Motor neuron (in vitro differentiated cells): ENCODE results near the gene NHP2. TPM values are rescaled to one million over a fixed set of nuclear protein-coding genes. Genes with fewer than 3 reads are reported as not detected.

Experiments
- ATAC-seq, 8 experiments: fragments of 200-7000 bp; cut with Tn5 transposase; replicated peaks in 6 of 8; 2 replicates each; pipeline ENCODE4 v1.8.0; 2021; ENCODE audit warnings: mild to moderate bottlenecking in 8 of 8, moderate library complexity in 8 of 8
- H3K27ac ChIP-seq, 2 donors: fragments of 250-450 bp; sonication (Bioruptor Pico); 2 replicates each; pipeline ENCODE4 v1.9.0; 2021; ENCODE audit warnings: antibody characterized with exemption in 2 of 2, mild to moderate bottlenecking in 2 of 2, moderate library complexity in 1 of 2
- H3K4me1 ChIP-seq, 2 donors: fragments of 250-450 bp; sonication (Bioruptor Pico); replicated peaks in 1 of 2; 2 replicates each; pipeline ENCODE4 v1.6.1; 2021; ENCODE audit warnings: antibody characterized with exemption in 2 of 2, mild to moderate bottlenecking in 2 of 2, moderate library complexity in 1 of 2
- H3K4me3 ChIP-seq, 5 donors: fragments of 250-450 bp; sonication (Bioruptor Pico); 2 replicates each; pipeline ENCODE4 v1.9.0; 2021; ENCODE audit warnings: antibody characterized with exemption in 5 of 5, mild to moderate bottlenecking in 5 of 5, moderate library complexity in 4 of 5
- WGBS, 10 experiments: fragments of 450-650 bp; shearing (Covaris generic); methylation state at CpG; one replicate each; pipeline ENCODE4 v1.0.0; 2022; 5-methylcytosine and 5-hydroxymethylcytosine counted together
- in situ Hi-C, 9 experiments: fragments of 400-800 bp; cut with MboI; loops; one replicate each; pipeline ENCODE4 v1.15.0; 2021; ENCODE audit warnings: low sequenced_read_pairs in 9 of 9, low pct_unique_long_range_greater_than_20kb in 2 of 9; ENCODE audit not compliant: unreplicated experiment in 9 of 9
- total RNA-seq, 8 experiments: library from RNA; unstranded; fragments of 300-600 nt; gene quantifications; 2 replicates each; pipeline versions ENCODE4 v1.2.3 to v1.2.4, GENCODE V29; 2022

Gene NHP2
- total RNA-seq, 8 experiments from 2014 or later: 135 to 290 (median 207) TPM

- in situ Hi-C loops: no loop called here
- Histone ChIP-seq H3K27ac (no peak overlapping the region), H3K4me1 (peaks cover 3 to 18% of the 10 kb centered on the region in 2 donors), H3K4me3 (no peak overlapping the region)
- 0 to 100% (median 92%) methylated on average over 1 to 5 of the region's 18 CpGs; no CpG with 5 or more reads in 6 of the 10 experiments for WGBS, 10 experiments
- ATAC-seq: no peak
These were observed 29.4 kb downstream of the NHP2 start for GRCh38 chr5:178123966-178124925.

DNA sequence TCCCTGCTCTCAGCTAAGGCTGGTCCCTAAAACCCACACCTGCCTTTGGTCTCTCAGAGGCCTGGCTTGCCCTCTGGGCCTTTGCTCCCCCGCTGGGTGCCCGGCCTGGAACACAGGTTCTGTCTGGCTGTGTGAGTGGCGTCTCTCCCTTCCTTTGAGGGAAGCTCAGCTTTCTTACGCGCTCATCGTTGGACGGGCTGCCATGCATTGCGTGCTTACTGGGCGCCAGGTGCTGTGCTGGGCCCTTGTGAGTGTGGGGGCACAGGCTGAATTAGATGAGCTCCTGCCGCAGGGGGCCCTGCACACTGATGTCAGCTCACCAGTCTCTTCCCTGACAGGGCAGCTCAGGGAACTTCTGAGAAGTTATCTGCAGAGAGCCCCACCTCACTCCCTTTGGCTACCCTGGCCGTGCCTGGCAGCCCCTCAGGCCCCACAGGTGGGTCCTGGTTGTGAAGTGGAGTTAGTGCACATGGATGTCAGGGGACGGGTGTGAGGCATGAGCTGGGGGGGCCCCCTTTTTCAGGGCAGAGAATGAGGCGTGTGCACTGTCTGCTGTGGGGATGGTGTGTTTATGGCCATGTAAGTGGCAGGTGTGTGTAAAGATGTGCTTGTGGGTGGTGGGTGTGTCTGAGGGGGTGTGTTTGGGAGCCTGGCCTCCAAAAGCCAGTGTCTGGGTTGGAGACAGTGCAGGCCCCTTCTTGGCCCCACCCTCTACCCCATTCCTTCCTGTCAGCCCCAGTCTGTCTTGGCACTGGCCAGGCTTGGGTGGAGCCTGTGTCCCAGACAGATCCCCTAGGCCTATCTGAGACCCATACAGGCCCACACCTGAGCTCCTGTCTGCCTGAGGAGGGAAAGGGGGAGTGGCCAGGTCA lies 30.4 kb downstream of the NHP2 start:
- Histone ChIP-seq H3K27ac (no peak overlapping the region), H3K4me3 (no peak overlapping the region), H3K4me1 (peaks cover 3 to 18% of the 10 kb centered on the region in 2 donors)
- no peak for ATAC-seq
- 70 to 100% (median 80%) methylated on average over 1 to 6 of the region's 13 CpGs; no CpG with 5 or more reads in 5 of the 10 experiments for WGBS, 10 experiments
- in situ Hi-C loops: no loop called here

GRCh38 chr5:178122346-178122745 lies 31.3 kb downstream of the NHP2 start:
- Histone ChIP-seq H3K4me1 (peaks cover 3 to 18% of the 10 kb centered on the region in 2 donors), H3K27ac (no peak overlapping the region), H3K4me3 (no peak overlapping the region)
- in situ Hi-C loops: no loop called here
- 50 to 80% (median 70%) methylated on average over 1 to 2 of the region's 5 CpGs; no CpG with 5 or more reads in 6 of the 10 experiments for WGBS, 10 experiments
- ATAC-seq: peak in 1 of 8 experiments; percentile 15

- 80 to 100% (median 100%) methylated on average over 1 to 11 of the region's 38 CpGs; no CpG with 5 or more reads in 7 of the 10 experiments for WGBS, 10 experiments
- Histone ChIP-seq H3K4me1 (peaks cover 7 to 22% of the 10 kb centered on the region in 2 donors), H3K4me3 (no peak overlapping the region), H3K27ac (peak overlapping the region; percentile 42 to 44)
- in situ Hi-C loops: no loop called here
- ATAC-seq: peak in 3 of 8 experiments; percentile 9 to 23 (median 12)
These were observed 32.1 kb downstream of the NHP2 start for GRCh38 chr5:178121391-178122276.

DNA sequence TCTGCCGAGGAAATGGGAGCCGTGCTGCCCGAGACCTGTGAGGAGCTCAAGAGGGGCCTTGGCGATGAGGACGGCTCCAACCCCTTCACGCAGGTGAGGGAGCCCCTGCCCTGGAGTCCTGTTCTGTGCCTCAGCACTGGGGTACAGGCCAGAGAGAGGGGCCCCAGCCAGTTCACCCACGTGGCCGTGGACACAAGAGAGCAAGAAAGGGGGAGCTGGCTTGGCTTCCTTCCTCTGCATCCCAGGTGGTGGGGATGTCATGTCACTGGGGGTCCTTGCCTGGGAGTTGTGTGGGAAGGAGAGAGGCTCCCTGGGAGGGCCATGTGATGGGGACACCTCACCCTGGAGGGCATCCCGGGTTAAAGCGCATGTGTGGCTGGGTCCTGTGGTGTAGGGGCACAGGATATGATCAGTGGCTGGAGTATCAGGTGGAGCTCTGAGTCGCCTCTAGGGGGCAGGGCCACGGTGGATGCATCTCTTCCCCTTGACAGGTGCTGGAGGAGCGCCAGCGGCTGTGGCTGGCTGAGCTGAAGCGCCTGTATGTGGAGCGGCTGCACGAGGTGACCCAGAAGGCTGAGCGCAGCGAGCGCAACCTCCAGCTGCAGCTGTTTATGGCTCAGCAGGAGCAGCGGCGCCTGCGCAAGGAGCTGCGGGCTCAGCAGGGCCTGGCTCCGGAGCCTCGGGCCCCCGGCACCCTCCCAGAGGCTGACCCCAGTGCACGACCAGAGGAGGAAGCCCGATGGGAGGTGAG lies 32.9 kb downstream of the NHP2 start:
- Histone ChIP-seq H3K4me3 (no peak overlapping the region), H3K4me1 (peaks cover 11 to 22% of the 10 kb centered on the region in 2 donors), H3K27ac (peak overlapping the region; percentile 42 to 44)
- WGBS, 10 experiments: 52% methylated on average over 5 of the region's 29 CpGs; no CpG with 5 or more reads in 9 of the 10 experiments
- in situ Hi-C loops: no loop called here
- ATAC-seq: peak; percentile 55 to 90 (median 76)

- in situ Hi-C loops: no loop called here
- 100% methylated on average over 1 of the region's 27 CpGs; no CpG with 5 or more reads in 8 of the 10 experiments for WGBS, 10 experiments
- no peak for ATAC-seq
- no peak overlapping the region for H3K27ac ChIP-seq
- peaks cover 18 to 29% of the 10 kb centered on the region in 2 donors for H3K4me1 ChIP-seq
- no peak overlapping the region for H3K4me3 ChIP-seq
These were observed 33.6 kb downstream of the NHP2 start for GRCh38 chr5:178119915-178120606.

- no peak for ATAC-seq
- H3K4me1 ChIP-seq: peaks cover 23 to 34% of the 10 kb centered on the region in 2 donors
- in situ Hi-C loops: no loop called here
- WGBS, 10 experiments: 81% methylated on average over 5 of the region's 18 CpGs; no CpG with 5 or more reads in 9 of the 10 experiments
- no peak overlapping the region for H3K27ac ChIP-seq
- no peak overlapping the region for H3K4me3 ChIP-seq
These were observed 35.6 kb downstream of the NHP2 start for GRCh38 chr5:178117923-178118701.

GRCh38 chr5:178116143-178116885 lies 37.4 kb downstream of the NHP2 start:
- Histone ChIP-seq H3K4me1 (peaks cover 23 to 28% of the 10 kb centered on the region in 2 donors), H3K27ac (peak overlapping the region; percentile 68 to 79), H3K4me3 (peak overlapping the region; percentile 10 to 62 (median 55))
- peak in 5 of 8 experiments; percentile 8 to 43 (median 34) for ATAC-seq
- WGBS, 10 experiments: 45 to 50% methylated on average over 3 to 10 of the region's 22 CpGs; no CpG with 5 or more reads in 8 of the 10 experiments
- in situ Hi-C loops: no loop called here

GRCh38 chr5:178115814-178116142 lies 37.9 kb downstream of the NHP2 start:
- peak overlapping the region; percentile 10 to 62 (median 55) for H3K4me3 ChIP-seq
- in situ Hi-C loops: no loop called here
- ATAC-seq: no peak
- H3K4me1 ChIP-seq: peaks cover 23 to 25% of the 10 kb centered on the region in 2 donors
- peak overlapping the region; percentile 68 to 79 for H3K27ac ChIP-seq
- WGBS, 10 experiments: 0 to 40% (median 20%) methylated on average over 1 to 2 of the region's 7 CpGs; no CpG with 5 or more reads in 7 of the 10 experiments

DNA sequence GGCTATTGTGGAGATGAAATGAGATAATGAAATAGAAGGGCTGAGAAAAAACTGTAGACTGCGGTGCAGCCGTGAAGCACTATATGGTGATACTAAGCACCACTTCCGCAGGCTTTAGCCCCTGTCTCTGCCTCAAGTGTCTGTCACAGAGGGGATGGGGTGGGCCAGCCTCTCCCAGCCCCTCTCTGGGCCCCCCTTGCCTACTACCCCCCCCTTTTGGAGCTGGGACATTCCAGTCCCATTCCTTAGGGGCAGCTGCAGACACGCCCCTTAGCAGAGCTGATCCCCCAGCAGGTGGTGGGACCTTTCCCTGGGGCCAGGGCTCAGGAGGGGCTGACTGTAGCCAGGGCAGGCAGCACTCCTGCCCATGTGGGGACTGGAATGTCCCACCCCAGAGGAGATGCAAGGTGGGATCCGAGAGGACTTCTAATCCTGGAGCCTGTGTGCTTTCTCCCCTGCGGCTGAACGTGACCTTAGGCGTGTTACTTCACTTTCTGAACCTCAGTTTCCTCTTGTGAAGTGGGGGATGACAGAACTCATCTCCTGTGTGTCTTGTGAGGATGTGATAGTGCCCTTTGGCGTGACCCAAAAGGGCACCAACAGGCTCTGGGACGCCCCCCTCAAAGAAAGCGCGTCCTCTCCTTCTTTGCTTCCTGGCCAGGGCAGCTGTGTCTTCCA lies 38.4 kb downstream of the NHP2 start:
- Histone ChIP-seq H3K27ac (peak overlapping the region; percentile 68 to 79), H3K4me1 (peaks cover 23 to 25% of the 10 kb centered on the region in 2 donors), H3K4me3 (peak overlapping the region; percentile 40 to 62 (median 55))
- ATAC-seq: no peak
- WGBS, 10 experiments: 0 to 100% (median 17%) methylated on average over 1 to 5 of the region's 12 CpGs; no CpG with 5 or more reads in 3 of the 10 experiments
- in situ Hi-C loops: no loop called here
